Endothelial cell of umbilical vein (primary cell): ENCODE data around the gene CAMTA1. TPM values are rescaled to one million over a fixed set of nuclear protein-coding genes. Genes with fewer than 3 reads are reported as not detected.

Experiments used
- BruUV-seq: library from RNA; stranded (reverse); fragments of 400-500 nt; replicated peaks from 2 replicates; lab custom pipeline; 2021; lab: Mats Ljungman, UMichigan
- CTCF ChIA-PET: fragments of 300-600, 350-600 bp; sonication (Branson Sonifier 250); formaldehyde crosslinking; loops from one replicate; lab custom pipeline; 2021; ENCODE audit warnings: antibody characterized with exemption, inconsistent platforms; lab: Charles Lee
- POLR2A ChIA-PET: fragments of 300-600, 350-600 bp; sonication (Branson Sonifier 250); formaldehyde crosslinking; loops from one replicate; lab custom pipeline; 2021; ENCODE audit warnings: antibody characterized with exemption, inconsistent platforms; lab: Charles Lee
- DNase-seq: peaks from one replicate; pipeline ENCODE4 v3.0.0-alpha.2; 2011; ENCODE audit warnings: low read depth, low spot score
- FAIRE-seq: peaks from 2 replicates; lab custom pipeline; 2011; peaks lifted over from hg19 to GRCh38; lab: Jason Lieb, UNC
- H2AFZ ChIP-seq: 2 replicates; pipeline ENCODE4 v1.6.0; 2012; ENCODE audit warnings: low read depth, low read length, control low read depth, inconsistent platforms
- H3K27ac ChIP-seq: 2 replicates; pipeline ENCODE4 v1.5.1; 2011; ENCODE audit warnings: low read depth, mild to moderate bottlenecking, control low read depth, low read length, moderate library complexity; ENCODE audit not compliant: insufficient read depth
- H3K27me3 ChIP-seq, 2 experiments: 2 replicates each; pipeline versions ENCODE4 v1.6.0 to v1.6.1; 2011; ENCODE audit warnings: low read length in 2 of 2, mixed read lengths in 1 of 2; ENCODE audit not compliant: control insufficient read depth in 2 of 2, insufficient read depth in 2 of 2
- H3K36me3 ChIP-seq, 2 experiments: 2 replicates in 1 of 2; 3 replicates in 1 of 2; pipeline ENCODE4 v1.5.1; 2011; ENCODE audit warnings: low read length in 2 of 2, mild to moderate bottlenecking in 1 of 2, moderate library complexity in 1 of 2; ENCODE audit not compliant: control insufficient read depth in 2 of 2, insufficient read depth in 2 of 2; ENCODE audit errors: extremely low read depth in 1 of 2
- H3K4me1 ChIP-seq: 3 replicates; pipeline ENCODE4 v1.5.1; 2011; ENCODE audit warnings: mild to moderate bottlenecking, low read length; ENCODE audit not compliant: control insufficient read depth, insufficient read depth; ENCODE audit errors: extremely low read depth
- H3K4me2 ChIP-seq: 2 replicates; pipeline ENCODE4 v1.6.1; 2011; ENCODE audit warnings: low read length, control low read depth, mixed read lengths; ENCODE audit not compliant: insufficient read depth
- H3K4me3 ChIP-seq, 3 experiments: fragments of 200-600 bp in 1 of 3; sonication (generic), shearing (Covaris generic) in 1 of 3; replicated peaks in 1 of 3; 2 replicates each; pipeline ENCODE4 v1.5.1; 2011 to 2016; ENCODE audit warnings: control low read depth in 3 of 3, low read length in 3 of 3, mild to moderate bottlenecking in 2 of 3, inconsistent platforms in 1 of 3, low read depth in 1 of 3, moderate library complexity in 1 of 3; ENCODE audit not compliant: insufficient read depth in 1 of 3
- H3K79me2 ChIP-seq: 2 replicates; pipeline ENCODE4 v1.6.0; 2012; ENCODE audit warnings: low read length, inconsistent platforms; ENCODE audit not compliant: control insufficient read depth, insufficient read depth
- H3K9ac ChIP-seq: replicated peaks from 2 replicates; pipeline ENCODE3; 2011; ENCODE audit warnings: low read length, control low read depth; ENCODE audit not compliant: insufficient read depth; ENCODE audit errors: extremely low read depth
- H3K9me1 ChIP-seq: replicated peaks from 3 replicates; pipeline ENCODE4 v1.6.0; 2011; ENCODE audit warnings: mild to moderate bottlenecking, low read length; ENCODE audit not compliant: control insufficient read depth, insufficient read depth; ENCODE audit errors: extremely low read depth
- H3K9me3 ChIP-seq: replicated peaks from 2 replicates; pipeline ENCODE4 v1.5.1; 2012; ENCODE audit warnings: low read length, inconsistent platforms; ENCODE audit not compliant: control insufficient read depth, insufficient read depth
- H4K20me1 ChIP-seq: replicated peaks from 2 replicates; pipeline ENCODE3; 2011; ENCODE audit warnings: mild to moderate bottlenecking, low read length; ENCODE audit not compliant: control insufficient read depth, insufficient read depth; ENCODE audit errors: extremely low read depth
- dilution Hi-C: fragments of 300-500 bp; cut with MboI; formaldehyde crosslinking; loops from one replicate; pipeline ENCODE4 v1.15.0; 2019; ENCODE audit warnings: low sequenced_read_pairs; ENCODE audit not compliant: extremely low pct_ligation_motif_present
- intact Hi-C: fragments of 100-400 bp; cut with micrococcal nuclease; formaldehyde crosslinking; loops from one replicate; pipeline ENCODE4 v1.10.0; 2022
- polyA plus RNA-seq, 4 experiments: library from polyadenylated mRNA; depleted of rRNA in 3 of 4; stranded (reverse) in 3 of 4; unstranded in 1 of 4; fragments of >200 nt; gene quantifications; 2 replicates each; pipeline versions ENCODE4 v1.2.1 to v1.2.3, GENCODE V29; 2011 to 2012; ENCODE audit warnings: missing spikeins in 1 of 4
- total RNA-seq: library from RNA; stranded (reverse); gene quantifications from 2 replicates; pipeline ENCODE4 v1.2.3, GENCODE V29; 2021
- TF ChIP-seq, protein P1 (sequence below), 2 donors: IDR thresholded peaks; 1 replicate in 1 of 2; 2 replicates in 1 of 2; pipeline ENCODE4 v1.5.1; 2011; ENCODE audit warnings: low read length in 2 of 2, mild to moderate bottlenecking in 2 of 2, moderate library complexity in 2 of 2, control low read depth in 1 of 2, inconsistent platforms in 1 of 2, low read depth in 1 of 2; ENCODE audit not compliant: insufficient read depth in 1 of 2; ENCODE audit errors: extremely low read depth in 1 of 2
- TF ChIP-seq, protein P2 (sequence below): IDR thresholded peaks from 2 replicates; pipeline ENCODE4 v1.6.1; 2011; ENCODE audit not compliant: insufficient read depth, insufficient read length

CAMTA1 gene
- total and polyA plus RNA-seq, 2 donors (not counting 3 experiments of a cell fraction or from before 2014, with no cell fraction given): 50.8 to 92.7 TPM

GRCh38 chr1:7752512-7753417 is 967.5 kb downstream of the CAMTA1 start:
- DNase-seq: peak; percentile 72
- dilution Hi-C loops: no loop called here
- peak overlapping the region; percentile 33 for H3K9ac ChIP-seq
- CTCF ChIA-PET: interaction anchor here (0.6 to 9.9 kb wide), 35 partner anchors 8 to 573 kb away, joined by 3 to 674 read pairs (median 4); no protein-coding TSS in a partner anchor
- intact Hi-C loops: loop anchor here (1.0 kb wide), 2 partner anchors 85 to 150 kb away; no protein-coding TSS in a partner anchor
- H3K27me3 ChIP-seq: no peaks in the 10 kb centered on the region
- BruUV-seq: no TSS peak
- H3K9me3 ChIP-seq: no peaks in the 10 kb centered on the region
- H3K27ac ChIP-seq: no peak overlapping the region
- FAIRE-seq: peak; percentile 80
- H4K20me1 ChIP-seq: no peaks in the 10 kb centered on the region
- no peaks in the 10 kb centered on the region for H3K4me1 ChIP-seq
- POLR2A ChIA-PET: interaction anchor here (0.6 kb wide), 2 partner anchors 168 to 1229 kb away, joined by 4 to 6 read pairs; no protein-coding TSS in a partner anchor
- H3K79me2 ChIP-seq: no peaks in the 10 kb centered on the region
- peak overlapping the region in 2 of 3 experiments; percentile 18 to 25 for H3K4me3 ChIP-seq
- H3K36me3 ChIP-seq: no peaks in the 10 kb centered on the region
- TF ChIP-seq, protein P1, sequence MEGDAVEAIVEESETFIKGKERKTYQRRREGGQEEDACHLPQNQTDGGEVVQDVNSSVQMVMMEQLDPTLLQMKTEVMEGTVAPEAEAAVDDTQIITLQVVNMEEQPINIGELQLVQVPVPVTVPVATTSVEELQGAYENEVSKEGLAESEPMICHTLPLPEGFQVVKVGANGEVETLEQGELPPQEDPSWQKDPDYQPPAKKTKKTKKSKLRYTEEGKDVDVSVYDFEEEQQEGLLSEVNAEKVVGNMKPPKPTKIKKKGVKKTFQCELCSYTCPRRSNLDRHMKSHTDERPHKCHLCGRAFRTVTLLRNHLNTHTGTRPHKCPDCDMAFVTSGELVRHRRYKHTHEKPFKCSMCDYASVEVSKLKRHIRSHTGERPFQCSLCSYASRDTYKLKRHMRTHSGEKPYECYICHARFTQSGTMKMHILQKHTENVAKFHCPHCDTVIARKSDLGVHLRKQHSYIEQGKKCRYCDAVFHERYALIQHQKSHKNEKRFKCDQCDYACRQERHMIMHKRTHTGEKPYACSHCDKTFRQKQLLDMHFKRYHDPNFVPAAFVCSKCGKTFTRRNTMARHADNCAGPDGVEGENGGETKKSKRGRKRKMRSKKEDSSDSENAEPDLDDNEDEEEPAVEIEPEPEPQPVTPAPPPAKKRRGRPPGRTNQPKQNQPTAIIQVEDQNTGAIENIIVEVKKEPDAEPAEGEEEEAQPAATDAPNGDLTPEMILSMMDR (IDR thresholded peaks at IDR 0.05; ENCODE audit: extremely low read depth in 1 of 2, insufficient read depth in 1 of 2, low read depth in 1 of 2, low read length in 2 of 2): peak; percentile 68 to 77
- TF ChIP-seq, protein P2, sequence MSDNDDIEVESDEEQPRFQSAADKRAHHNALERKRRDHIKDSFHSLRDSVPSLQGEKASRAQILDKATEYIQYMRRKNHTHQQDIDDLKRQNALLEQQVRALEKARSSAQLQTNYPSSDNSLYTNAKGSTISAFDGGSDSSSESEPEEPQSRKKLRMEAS: no peak
- peak overlapping the region; percentile 58 for H3K4me2 ChIP-seq
- peak overlapping the region; percentile 63 for H2AFZ ChIP-seq
- H3K9me1 ChIP-seq: no peaks in the 10 kb centered on the region
